Keratinocyte (primary cell): ENCODE measurements around the gene IL21R. TPM values are rescaled to one million over a fixed set of nuclear protein-coding genes. Genes with fewer than 3 reads are reported as not detected.

ENCODE experiments used
- DNase-seq: peaks from one replicate; pipeline ENCODE4 v3.0.0-alpha.2; 2011; ENCODE audit warnings: low read depth, missing footprints, low spot score
- FAIRE-seq: peaks from 2 replicates; lab custom pipeline; 2011; peaks lifted over from hg19 to GRCh38; lab: Jason Lieb, UNC
- H2AFZ ChIP-seq: 2 replicates; pipeline ENCODE4 v1.6.0; 2012; ENCODE audit warnings: low read length, control low read depth, inconsistent platforms; ENCODE audit not compliant: control insufficient read depth
- H3K27ac ChIP-seq: 2 replicates; pipeline ENCODE4 v1.5.1; 2011; ENCODE audit warnings: low read length; ENCODE audit not compliant: control insufficient read depth, insufficient read depth
- H3K27me3 ChIP-seq: 3 replicates; pipeline ENCODE4 v1.6.0; 2011; ENCODE audit warnings: low read length; ENCODE audit not compliant: control insufficient read depth, insufficient read depth; ENCODE audit errors: extremely low read depth
- H3K36me3 ChIP-seq, 2 experiments: 2 replicates in 1 of 2; 3 replicates in 1 of 2; pipeline ENCODE4 v1.5.1; 2011; ENCODE audit warnings: low read length in 2 of 2, mild to moderate bottlenecking in 1 of 2; ENCODE audit not compliant: control insufficient read depth in 2 of 2, insufficient read depth in 2 of 2; ENCODE audit errors: extremely low read depth in 1 of 2
- H3K4me1 ChIP-seq: 3 replicates; pipeline ENCODE4 v1.5.1; 2011; ENCODE audit warnings: low read length; ENCODE audit not compliant: control insufficient read depth, insufficient read depth; ENCODE audit errors: extremely low read depth
- H3K4me2 ChIP-seq: 3 replicates; pipeline ENCODE4 v1.6.0; 2011; ENCODE audit warnings: low read depth, low read length; ENCODE audit not compliant: control insufficient read depth, insufficient read depth; ENCODE audit errors: extremely low read depth
- H3K4me3 ChIP-seq, 3 experiments: fragments of 200-600 bp in 1 of 3; sonication (generic) in 1 of 3; 2 replicates in 2 of 3; 3 replicates in 1 of 3; pipeline ENCODE4 v1.5.1; 2011 to 2016; ENCODE audit warnings: low read length in 3 of 3, mild to moderate bottlenecking in 3 of 3, control low read depth in 2 of 3, inconsistent platforms in 1 of 3, low read depth in 1 of 3, mixed read lengths in 1 of 3, mixed run types in 1 of 3, moderate library complexity in 1 of 3; ENCODE audit not compliant: control insufficient read depth in 2 of 3, insufficient read depth in 2 of 3; ENCODE audit errors: extremely low read depth in 1 of 3
- H3K79me2 ChIP-seq: 2 replicates; pipeline ENCODE4 v1.6.0; 2012; ENCODE audit warnings: low read length; ENCODE audit not compliant: control insufficient read depth, insufficient read depth
- H3K9ac ChIP-seq: 3 replicates; pipeline ENCODE4 v1.6.0; 2011; ENCODE audit warnings: low read length; ENCODE audit not compliant: control insufficient read depth, insufficient read depth; ENCODE audit errors: extremely low read depth
- H3K9me1 ChIP-seq: 3 replicates; pipeline ENCODE4 v1.6.0; 2011; ENCODE audit warnings: low read length; ENCODE audit not compliant: control insufficient read depth, insufficient read depth; ENCODE audit errors: extremely low read depth
- H3K9me3 ChIP-seq: 2 replicates; pipeline ENCODE4 v1.5.1; 2012; ENCODE audit warnings: low read depth, low read length; ENCODE audit not compliant: control insufficient read depth
- H4K20me1 ChIP-seq: 3 replicates; pipeline ENCODE4 v1.6.0; 2011; ENCODE audit warnings: low read length; ENCODE audit not compliant: control insufficient read depth, insufficient read depth; ENCODE audit errors: extremely low read depth
- EZH2 ChIP-seq: IDR thresholded peaks from one replicate; pipeline ENCODE4 v1.6.1; 2012; ENCODE audit warnings: inconsistent platforms, mild to moderate bottlenecking, low read length, moderate library complexity
- dilution Hi-C: fragments of 300-500 bp; cut with MboI; formaldehyde crosslinking; loops from one replicate; pipeline ENCODE4 v1.7.0; 2020; ENCODE audit warnings: low sequenced_read_pairs; ENCODE audit not compliant: extremely low pct_ligation_motif_present
- polyA plus RNA-seq, 5 experiments: library from polyadenylated mRNA; depleted of rRNA in 3 of 5; stranded (reverse) in 3 of 5; stranded (forward) in 1 of 5; unstranded in 1 of 5; fragments of >200 nt; gene quantifications; 1 replicate in 1 of 5; 2 replicates in 3 of 5; 3 replicates in 1 of 5; pipeline versions ENCODE4 v1.2.1 to v1.2.3, GENCODE V29; 2011 to 2012; ENCODE audit warnings: missing spikeins in 2 of 5, low read depth in 1 of 5, low replicate concordance in 1 of 5
- TF ChIP-seq, protein P1 (sequence below), 3 experiments: IDR thresholded peaks in 1 of 3; conservative IDR thresholded peaks in 1 of 3; optimal IDR thresholded peaks in 1 of 3; 2 replicates in 2 of 3; 3 replicates in 1 of 3; pipeline versions ENCODE3 to v1.5.1; 2011; ENCODE audit warnings: low read length in 3 of 3, mild to moderate bottlenecking in 3 of 3, moderate library complexity in 2 of 3, control low read depth in 1 of 3, inconsistent platforms in 1 of 3; ENCODE audit not compliant: insufficient read depth in 2 of 3; ENCODE audit errors: extremely low read depth in 1 of 3

Gene IL21R
- polyA plus RNA-seq, 1 donor (not counting 4 experiments of a cell fraction or from before 2014, with no cell fraction given) = 0.12 TPM

DNA sequence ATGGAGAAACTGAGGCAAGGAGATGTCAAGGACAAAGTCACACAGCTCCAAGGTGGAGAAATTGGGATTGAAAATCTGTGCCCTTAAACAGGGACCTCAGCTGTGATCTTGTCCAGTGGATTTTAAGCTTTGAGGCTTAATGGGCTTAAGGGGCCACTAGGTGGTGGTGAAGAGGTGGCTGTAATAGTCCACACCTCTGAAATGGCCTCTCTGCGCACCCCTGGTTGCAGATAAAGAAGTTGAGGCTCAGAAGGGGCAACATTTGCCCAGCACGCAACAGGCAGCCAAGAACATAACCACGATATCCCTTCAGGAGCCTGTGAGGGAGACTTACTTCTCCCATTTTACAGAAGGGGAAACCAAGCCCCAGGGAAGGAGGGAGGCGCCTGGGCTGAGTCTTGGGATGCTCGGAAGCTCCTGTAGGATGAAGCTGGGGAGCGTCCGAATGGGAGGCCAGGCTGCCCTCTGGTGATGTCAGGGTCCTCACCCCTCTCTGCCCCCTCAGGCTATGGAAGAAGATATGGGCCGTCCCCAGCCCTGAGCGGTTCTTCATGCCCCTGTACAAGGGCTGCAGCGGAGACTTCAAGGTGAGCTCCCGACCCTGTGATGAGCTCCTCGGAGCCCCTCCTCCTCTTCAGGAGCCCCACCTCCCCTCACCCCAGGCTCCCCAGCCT, 43.7 kb downstream of the IL21R start:
- TF ChIP-seq, protein P1, sequence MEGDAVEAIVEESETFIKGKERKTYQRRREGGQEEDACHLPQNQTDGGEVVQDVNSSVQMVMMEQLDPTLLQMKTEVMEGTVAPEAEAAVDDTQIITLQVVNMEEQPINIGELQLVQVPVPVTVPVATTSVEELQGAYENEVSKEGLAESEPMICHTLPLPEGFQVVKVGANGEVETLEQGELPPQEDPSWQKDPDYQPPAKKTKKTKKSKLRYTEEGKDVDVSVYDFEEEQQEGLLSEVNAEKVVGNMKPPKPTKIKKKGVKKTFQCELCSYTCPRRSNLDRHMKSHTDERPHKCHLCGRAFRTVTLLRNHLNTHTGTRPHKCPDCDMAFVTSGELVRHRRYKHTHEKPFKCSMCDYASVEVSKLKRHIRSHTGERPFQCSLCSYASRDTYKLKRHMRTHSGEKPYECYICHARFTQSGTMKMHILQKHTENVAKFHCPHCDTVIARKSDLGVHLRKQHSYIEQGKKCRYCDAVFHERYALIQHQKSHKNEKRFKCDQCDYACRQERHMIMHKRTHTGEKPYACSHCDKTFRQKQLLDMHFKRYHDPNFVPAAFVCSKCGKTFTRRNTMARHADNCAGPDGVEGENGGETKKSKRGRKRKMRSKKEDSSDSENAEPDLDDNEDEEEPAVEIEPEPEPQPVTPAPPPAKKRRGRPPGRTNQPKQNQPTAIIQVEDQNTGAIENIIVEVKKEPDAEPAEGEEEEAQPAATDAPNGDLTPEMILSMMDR (optimal IDR thresholded peaks at IDR 0.05 in 1 of 3, IDR thresholded peaks at IDR 0.05 in 1 of 3, conservative IDR thresholded peaks at IDR 0.05 in 1 of 3; ENCODE audit: extremely low read depth in 1 of 3, insufficient read depth in 2 of 3, low read length in 3 of 3) = no peak
- no peak for TF ChIP-seq EZH2
- Histone ChIP-seq H3K9me1 (no peaks in the 10 kb centered on the region), H2AFZ (no peak overlapping the region), H3K9me3 (peaks cover 6% of the 10 kb centered on the region), H3K4me3 (no peak overlapping the region), H3K27me3 (peaks cover 17% of the 10 kb centered on the region), H3K4me2 (no peak overlapping the region), H3K36me3 (no peaks in the 10 kb centered on the region), H3K79me2 (no peaks in the 10 kb centered on the region), H3K9ac (no peak overlapping the region), H3K4me1 (peaks cover 4% of the 10 kb centered on the region), H4K20me1 (no peaks in the 10 kb centered on the region), H3K27ac (no peak overlapping the region)
- dilution Hi-C loops = no loop called here
- FAIRE-seq (no peak), DNase-seq (no peak)

DNA sequence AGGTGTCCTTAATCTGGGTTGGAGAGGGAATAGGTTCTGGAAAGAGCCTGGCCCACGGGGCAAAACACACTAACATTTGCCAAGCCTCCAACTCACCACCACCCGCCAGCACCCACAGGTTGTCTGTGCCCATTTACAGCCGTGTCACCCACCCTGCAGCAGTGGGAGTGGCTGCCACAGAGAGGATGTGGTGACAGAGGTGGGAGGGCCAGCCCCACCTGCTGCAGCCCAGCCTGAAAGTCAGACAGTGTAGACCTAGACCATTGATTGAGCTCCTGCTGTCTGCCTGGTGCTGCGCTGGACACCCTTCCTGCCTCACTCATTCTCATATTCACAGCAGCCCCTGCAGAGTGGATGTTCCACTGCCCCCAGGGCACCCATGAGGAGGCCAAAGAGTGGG, 44.7 kb downstream of the IL21R start:
- no peak overlapping the region for H3K4me3 ChIP-seq
- FAIRE-seq (no peak), DNase-seq (no peak)
- H3K27ac ChIP-seq = no peak overlapping the region
- no peaks in the 10 kb centered on the region for H3K79me2 ChIP-seq
- peaks cover 22% of the 10 kb centered on the region for H3K27me3 ChIP-seq
- no peak overlapping the region for H3K9ac ChIP-seq
- dilution Hi-C loops = no loop called here
- H4K20me1 ChIP-seq = no peaks in the 10 kb centered on the region
- H3K4me1 ChIP-seq = peaks cover 4% of the 10 kb centered on the region
- TF ChIP-seq EZH2 = no peak
- TF ChIP-seq, protein P1 (optimal IDR thresholded peaks at IDR 0.05 in 1 of 3, IDR thresholded peaks at IDR 0.05 in 1 of 3, conservative IDR thresholded peaks at IDR 0.05 in 1 of 3; ENCODE audit: extremely low read depth in 1 of 3, insufficient read depth in 2 of 3, low read length in 3 of 3) = no peak
- no peak overlapping the region for H3K4me2 ChIP-seq
- no peaks in the 10 kb centered on the region for H3K36me3 ChIP-seq
- peaks cover 6% of the 10 kb centered on the region for H3K9me3 ChIP-seq
- H3K9me1 ChIP-seq = no peaks in the 10 kb centered on the region
- no peak overlapping the region for H2AFZ ChIP-seq
